ENCODE measurements around the gene PLXDC1. TPM values are rescaled to one million over a fixed set of nuclear protein-coding genes. Genes with fewer than 3 reads are reported as not detected.

Gene PLXDC1
- total RNA-seq, 6 donors from 2014 or later, result 3.8 to 47.1 (median 10.5) TPM

DNA sequence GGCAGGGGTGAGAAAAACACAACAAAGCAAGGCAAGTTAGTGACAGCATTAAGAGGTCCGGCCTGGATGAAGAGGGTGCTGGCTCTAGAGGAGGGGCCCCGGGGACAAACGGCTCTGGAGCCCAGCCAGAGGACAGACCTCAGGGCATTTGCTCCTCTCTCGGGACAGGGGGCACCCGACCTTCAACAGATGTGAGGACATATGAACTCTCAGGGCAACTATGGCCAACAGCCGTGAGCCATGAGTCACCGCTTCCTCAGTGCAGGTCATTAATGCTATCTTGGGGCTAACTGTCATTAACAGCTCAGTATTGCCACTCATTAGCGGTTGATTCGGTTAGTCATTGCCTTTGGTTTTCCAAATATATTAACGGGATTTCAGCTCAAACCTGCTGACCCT, 24.3 kb upstream of the PLXDC1 start:
- peaks cover 8 to 15% (median 9%) of the 10 kb centered on the region in 4 donors for H3K4me1 ChIP-seq
- H3K4me3 ChIP-seq, result no peak overlapping the region
- WGBS, 2 donors, result 74 to 81% methylated on average over 7 to 10 of the region's 10 CpGs
- DNase-seq (no peak), ATAC-seq (ENCODE audit: low FRiP score in 2 of 2) (no peak)
- H3K36me3 ChIP-seq, result peaks cover 0 to 40% (median 21%) of the 10 kb centered on the region in 4 donors
- H3K9me3 ChIP-seq, result no peaks in the 10 kb centered on the region
- no peak overlapping the region for H3K27ac ChIP-seq
- no peaks in the 10 kb centered on the region for H3K27me3 ChIP-seq
- no peak for TF ChIP-seq EP300 (IDR thresholded peaks at IDR 0.05)
- TF ChIP-seq POLR2A (IDR thresholded peaks at IDR 0.05), result no peak
- TF ChIP-seq, protein P1, sequence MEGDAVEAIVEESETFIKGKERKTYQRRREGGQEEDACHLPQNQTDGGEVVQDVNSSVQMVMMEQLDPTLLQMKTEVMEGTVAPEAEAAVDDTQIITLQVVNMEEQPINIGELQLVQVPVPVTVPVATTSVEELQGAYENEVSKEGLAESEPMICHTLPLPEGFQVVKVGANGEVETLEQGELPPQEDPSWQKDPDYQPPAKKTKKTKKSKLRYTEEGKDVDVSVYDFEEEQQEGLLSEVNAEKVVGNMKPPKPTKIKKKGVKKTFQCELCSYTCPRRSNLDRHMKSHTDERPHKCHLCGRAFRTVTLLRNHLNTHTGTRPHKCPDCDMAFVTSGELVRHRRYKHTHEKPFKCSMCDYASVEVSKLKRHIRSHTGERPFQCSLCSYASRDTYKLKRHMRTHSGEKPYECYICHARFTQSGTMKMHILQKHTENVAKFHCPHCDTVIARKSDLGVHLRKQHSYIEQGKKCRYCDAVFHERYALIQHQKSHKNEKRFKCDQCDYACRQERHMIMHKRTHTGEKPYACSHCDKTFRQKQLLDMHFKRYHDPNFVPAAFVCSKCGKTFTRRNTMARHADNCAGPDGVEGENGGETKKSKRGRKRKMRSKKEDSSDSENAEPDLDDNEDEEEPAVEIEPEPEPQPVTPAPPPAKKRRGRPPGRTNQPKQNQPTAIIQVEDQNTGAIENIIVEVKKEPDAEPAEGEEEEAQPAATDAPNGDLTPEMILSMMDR (IDR thresholded peaks at IDR 0.05), result no peak
- TF ChIP-seq POLR2AphosphoS5 (IDR thresholded peaks at IDR 0.05), result no peak

DNA sequence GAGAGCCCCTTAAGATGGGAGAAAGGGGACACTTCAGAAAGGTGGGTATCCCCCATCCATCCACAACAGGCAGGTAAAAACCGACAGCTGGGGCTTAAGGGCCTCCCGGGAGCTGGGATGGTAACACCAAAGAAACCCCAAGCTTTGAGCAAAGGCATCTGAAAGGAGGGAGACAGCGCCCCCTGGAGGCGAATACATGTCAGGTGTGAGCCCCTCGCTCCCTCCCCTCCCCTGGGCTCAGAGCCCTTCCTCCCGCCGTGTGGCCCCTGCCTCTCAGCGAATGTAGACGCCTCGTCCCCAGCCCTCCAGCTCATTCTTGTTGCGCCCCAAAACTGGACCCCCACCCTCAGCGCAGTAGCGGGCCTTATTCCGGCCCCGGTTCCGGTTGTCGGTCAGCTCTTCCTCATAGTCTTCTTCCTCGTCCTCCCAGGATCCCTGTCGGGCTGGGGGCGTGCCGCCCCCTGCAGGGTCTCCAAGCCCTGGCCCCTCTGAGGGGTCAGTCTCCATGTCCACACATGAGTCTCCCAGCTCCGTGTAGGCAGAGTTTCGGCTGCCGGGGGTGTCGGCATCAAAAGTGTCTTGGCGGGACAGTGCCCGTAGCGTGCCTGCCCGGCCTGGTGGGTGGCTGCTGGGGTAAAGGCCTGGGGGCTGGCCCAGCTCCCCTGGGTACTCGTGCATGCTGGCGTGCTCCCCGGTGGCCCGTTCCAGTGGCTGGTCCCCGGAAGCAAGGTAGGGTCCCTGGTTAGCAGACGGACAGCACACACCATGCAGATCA, 23.7 kb upstream of the PLXDC1 start:
- Histone ChIP-seq H3K27ac (no peak overlapping the region), H3K27me3 (no peaks in the 10 kb centered on the region), H3K4me3 (no peak overlapping the region), H3K9me3 (no peaks in the 10 kb centered on the region), H3K36me3 (peaks cover 0 to 35% (median 21%) of the 10 kb centered on the region in 4 donors), H3K4me1 (peaks cover 8 to 15% (median 9%) of the 10 kb centered on the region in 4 donors)
- ATAC-seq (ENCODE audit: low FRiP score in 2 of 2) (peak; percentile 54 to 82), DNase-seq (peak; percentile 68 to 78)
- TF ChIP-seq, protein P1 (IDR thresholded peaks at IDR 0.05), result peak; percentile 75 to 85 (median 82)
- no peak for TF ChIP-seq POLR2AphosphoS5 (IDR thresholded peaks at IDR 0.05)
- TF ChIP-seq POLR2A (IDR thresholded peaks at IDR 0.05), result no peak
- no peak for TF ChIP-seq EP300 (IDR thresholded peaks at IDR 0.05)
- WGBS, 2 donors, result 69 to 78% methylated on average over 17 to 34 of the region's 35 CpGs

DNA sequence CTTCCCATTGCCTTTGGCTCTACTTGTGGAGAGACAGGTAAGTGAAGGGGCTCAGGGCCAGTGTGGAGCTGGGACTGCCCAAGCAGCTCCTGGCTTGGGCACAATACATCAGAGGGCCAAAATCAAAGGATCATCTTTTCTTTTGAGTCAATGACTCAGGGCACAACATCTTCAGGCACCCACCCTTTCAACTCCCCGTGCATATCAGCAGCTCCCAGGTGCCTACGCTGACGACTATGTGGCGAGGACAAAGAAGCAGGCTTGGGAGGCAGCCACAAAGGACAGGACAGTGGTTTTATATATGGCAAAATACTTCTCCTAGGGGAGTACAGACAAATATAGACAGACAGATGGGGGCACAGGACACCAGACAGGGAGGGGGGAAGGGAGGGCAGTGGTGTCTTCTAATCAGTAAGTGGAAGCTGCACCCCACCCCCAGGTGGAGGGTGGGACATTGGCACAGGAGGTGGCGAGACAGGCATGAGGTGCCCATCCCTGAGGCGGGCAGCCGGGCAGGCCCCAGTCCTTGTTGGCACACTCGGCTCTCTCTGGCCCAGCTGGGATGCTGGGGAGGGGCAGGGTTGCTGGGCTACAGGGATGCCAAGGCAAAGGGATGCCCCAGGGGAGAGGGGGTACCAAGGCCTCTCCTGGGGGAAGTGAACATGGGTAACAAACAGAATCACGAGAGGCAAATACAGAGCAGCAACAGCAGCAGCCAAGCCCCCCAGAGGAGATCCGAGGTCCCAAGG, 22.3 kb upstream of the PLXDC1 start:
- Histone ChIP-seq H3K4me3 (no peak overlapping the region), H3K36me3 (peaks cover 0 to 27% (median 18%) of the 10 kb centered on the region in 4 donors), H3K4me1 (peaks cover 6 to 12% (median 9%) of the 10 kb centered on the region in 4 donors), H3K9me3 (no peaks in the 10 kb centered on the region), H3K27ac (no peak overlapping the region), H3K27me3 (no peaks in the 10 kb centered on the region)
- ATAC-seq (ENCODE audit: low FRiP score in 2 of 2) (no peak), DNase-seq (peak in 1 of 2 donors; percentile 62)
- 68 to 76% methylated on average over 10 of the region's 10 CpGs for WGBS, 2 donors
- no peak for TF ChIP-seq POLR2AphosphoS5 (IDR thresholded peaks at IDR 0.05)
- no peak for TF ChIP-seq EP300 (IDR thresholded peaks at IDR 0.05)
- TF ChIP-seq, protein P1 (IDR thresholded peaks at IDR 0.05), result no peak
- no peak for TF ChIP-seq POLR2A (IDR thresholded peaks at IDR 0.05)

DNA sequence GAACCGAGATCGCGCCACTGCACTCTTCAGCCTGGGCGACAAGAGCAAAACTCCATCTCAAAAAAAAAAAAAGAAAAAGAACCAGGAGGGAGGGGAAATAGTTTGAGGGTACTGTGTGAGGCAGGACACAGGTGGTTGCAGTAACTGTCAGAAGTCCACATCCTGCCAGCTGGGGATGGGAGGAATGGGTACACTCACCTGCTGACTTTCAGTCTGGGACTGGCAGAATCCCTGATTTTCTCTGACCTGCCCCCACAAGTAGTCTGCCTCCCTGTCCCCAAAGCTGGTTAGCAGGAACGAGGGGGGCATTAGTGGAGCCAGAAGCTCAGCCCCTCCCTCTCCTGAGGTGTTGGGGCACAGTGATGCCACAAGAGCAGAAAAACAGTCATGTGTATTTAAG, 21.6 kb upstream of the PLXDC1 start:
- 60 to 80% methylated on average over 4 to 5 of the region's 5 CpGs for WGBS, 2 donors

DNA sequence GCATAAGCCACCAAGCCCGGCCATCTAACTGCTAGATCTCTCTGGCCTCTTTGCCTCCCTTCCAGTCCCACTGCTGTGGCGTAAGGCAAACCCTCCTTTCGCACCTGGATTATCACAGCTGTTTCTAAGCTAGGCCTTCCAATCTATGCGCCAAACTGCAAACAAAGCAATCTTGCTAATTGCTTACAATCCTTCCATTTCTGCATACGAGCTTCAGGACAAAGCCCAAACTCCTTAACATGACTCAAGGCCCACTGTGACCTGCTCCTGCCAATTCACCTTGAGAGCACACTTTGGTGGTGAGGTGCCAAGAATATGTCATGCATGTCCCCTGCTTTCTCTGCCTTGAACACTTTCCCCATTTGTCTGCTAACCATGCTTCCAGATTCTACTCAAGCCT, 20.5 kb upstream of the PLXDC1 start:
- Histone ChIP-seq H3K4me3 (no peak overlapping the region), H3K36me3 (peaks cover 0 to 16% (median 8%) of the 10 kb centered on the region in 4 donors), H3K27ac (no peak overlapping the region), H3K27me3 (no peaks in the 10 kb centered on the region), H3K4me1 (peaks cover 3 to 17% (median 7%) of the 10 kb centered on the region in 4 donors), H3K9me3 (no peaks in the 10 kb centered on the region)
- ATAC-seq (ENCODE audit: low FRiP score in 2 of 2), result no peak
- TF ChIP-seq POLR2A (IDR thresholded peaks at IDR 0.05) (no peak), POLR2AphosphoS5 (IDR thresholded peaks at IDR 0.05) (no peak), EP300 (IDR thresholded peaks at IDR 0.05) (no peak)
- TF ChIP-seq, protein P1 (IDR thresholded peaks at IDR 0.05), result no peak
- WGBS, 2 donors, result 82 to 88% methylated on average over 5 of the region's 5 CpGs
- no peak for DNase-seq

More for the DNA sequence above, 21.6 kb upstream of the PLXDC1 start:
- ATAC-seq (ENCODE audit: low FRiP score in 2 of 2) (no peak), DNase-seq (no peak)
- TF ChIP-seq POLR2AphosphoS5 (IDR thresholded peaks at IDR 0.05) (no peak), POLR2A (IDR thresholded peaks at IDR 0.05) (peak in 1 of 4 donors; percentile 10)
- peaks cover 0 to 27% (median 18%) of the 10 kb centered on the region in 4 donors for H3K36me3 ChIP-seq
- no peak overlapping the region for H3K4me3 ChIP-seq
- no peaks in the 10 kb centered on the region for H3K9me3 ChIP-seq
- H3K4me1 ChIP-seq, result peaks cover 5 to 9% (median 6%) of the 10 kb centered on the region in 4 donors
- H3K27me3 ChIP-seq, result no peaks in the 10 kb centered on the region
- H3K27ac ChIP-seq, result no peak overlapping the region
